Measurements from ENCODE around the gene RNASE13.

Gene RNASE13

DNA sequence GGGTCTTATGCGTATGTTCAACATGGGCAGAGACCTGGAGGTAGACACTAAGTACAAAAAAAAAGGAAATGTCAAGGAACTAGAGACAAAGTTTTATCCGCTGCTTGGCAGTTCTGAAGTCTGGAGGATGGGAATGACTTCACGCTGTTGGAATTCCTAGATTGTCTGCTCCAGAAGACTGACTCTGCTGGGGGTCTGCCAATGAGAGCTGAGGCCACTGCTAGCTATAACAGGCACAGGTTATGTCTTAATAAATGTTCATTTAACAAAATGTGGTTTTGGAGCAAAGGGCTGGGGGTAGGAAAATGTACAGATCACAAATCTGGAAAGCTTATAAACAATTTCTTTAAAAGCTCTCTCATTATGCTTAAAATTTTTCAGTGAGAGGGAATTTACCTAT is 28.9 kb upstream of the RNASE13 start:
- DNase-seq, result no peak

DNA sequence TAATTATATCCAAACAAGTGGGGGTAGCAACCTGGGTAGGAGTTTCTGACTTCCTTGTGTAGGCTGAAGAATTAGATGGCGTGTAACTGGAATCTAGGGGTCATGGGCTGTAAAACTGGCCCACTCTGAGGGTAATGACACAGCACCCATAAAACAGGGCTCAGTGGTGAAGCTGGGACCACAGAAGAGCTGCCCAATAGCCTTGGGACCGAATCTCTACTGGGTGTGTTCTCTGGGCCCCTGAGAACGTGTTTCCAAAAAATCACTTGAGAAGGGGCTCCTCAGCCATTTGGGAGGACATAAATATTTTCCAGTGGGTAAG is 26.7 kb upstream of the RNASE13 start:
- DNase-seq, result no peak

DNA sequence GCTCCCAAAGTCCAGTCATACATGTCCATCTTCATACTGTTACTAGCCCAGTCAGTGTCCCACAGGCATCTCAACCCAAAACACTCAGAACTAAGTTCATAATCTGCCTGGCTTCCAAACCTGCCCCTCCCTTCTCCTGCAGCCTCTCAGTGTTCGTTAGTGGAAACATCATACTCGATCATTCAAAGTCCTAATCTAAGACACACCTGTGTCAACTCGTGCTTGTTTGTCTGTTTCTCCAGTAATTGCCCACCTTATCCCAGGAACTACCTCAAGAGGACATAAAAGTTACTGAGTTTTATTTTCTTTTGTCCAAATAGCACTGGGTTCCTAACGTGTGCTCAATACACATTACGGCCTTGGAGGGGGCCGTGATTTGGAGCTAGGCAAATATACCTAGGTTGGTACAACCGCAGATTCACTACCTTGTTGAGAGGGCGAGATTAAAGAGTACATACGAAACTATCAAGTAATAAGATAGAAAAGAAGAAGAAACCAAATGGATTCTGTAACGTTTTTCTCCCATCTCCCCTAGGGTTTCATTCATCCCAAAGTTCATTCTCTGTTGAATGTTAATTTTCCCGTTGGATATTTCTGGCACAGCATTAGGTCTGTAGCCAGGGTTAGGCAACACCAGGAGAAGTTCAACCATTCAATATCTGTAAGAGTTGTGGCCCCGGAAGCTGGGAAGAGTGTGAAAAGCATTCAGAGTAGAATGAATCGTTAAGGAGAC is 26.2 kb upstream of the RNASE13 start:
- DNase-seq, result no peak

DNA sequence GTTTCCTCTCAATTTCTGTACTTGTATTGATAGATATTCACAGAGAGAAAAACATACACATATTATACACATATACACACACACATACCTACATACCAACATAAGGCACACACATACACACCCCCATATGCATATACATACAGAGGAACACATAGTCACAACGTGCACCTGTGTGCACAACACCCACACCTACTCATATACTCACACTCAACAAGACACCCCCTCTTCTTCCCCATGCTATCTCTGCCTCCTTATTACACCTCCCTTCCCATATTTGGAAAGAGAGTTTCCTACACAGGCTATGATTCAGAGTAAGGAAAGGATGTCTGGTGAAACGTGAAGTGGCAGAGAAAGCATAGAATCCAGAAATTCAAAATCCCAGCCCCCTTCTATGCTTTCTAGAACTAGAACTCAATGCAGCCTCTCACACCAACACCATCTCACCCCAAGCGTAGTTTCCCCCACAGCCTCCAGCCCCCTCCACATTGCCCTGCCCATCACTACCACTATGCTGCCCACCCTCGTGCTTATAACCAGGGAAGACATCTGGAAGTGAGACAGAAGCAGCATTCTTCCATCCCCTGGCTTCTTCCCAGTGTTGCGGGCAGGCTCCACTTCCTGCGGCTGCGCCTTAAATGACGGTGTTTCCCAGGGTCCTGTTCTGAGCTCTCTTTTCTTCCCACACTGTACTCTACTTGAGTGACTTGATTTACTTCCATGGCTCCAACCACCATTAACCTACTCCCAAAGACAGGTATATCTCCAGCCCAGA is 25.4 kb upstream of the RNASE13 start:
- DNase-seq, result peak in 1 of 14 donors; percentile 4

DNA sequence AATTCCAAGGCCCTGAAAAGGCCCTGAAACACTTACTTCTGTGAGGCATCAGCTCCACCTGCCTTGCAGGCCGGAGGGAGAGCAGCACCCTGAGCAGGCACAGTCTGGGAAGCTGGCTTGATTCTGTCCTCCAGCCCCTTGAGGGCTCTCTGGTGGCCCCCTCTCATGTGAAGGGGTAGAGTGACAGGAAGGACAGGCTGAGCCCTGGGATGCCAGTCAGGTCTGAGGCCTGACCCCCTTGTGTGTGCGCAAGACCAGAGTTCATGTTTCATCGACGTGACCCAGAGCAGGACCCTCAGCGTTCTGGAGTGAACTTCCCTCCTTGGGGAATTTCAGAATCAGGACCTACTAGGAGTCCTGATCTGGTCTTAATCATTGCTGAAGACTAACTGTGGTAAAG is 24.3 kb upstream of the RNASE13 start:
- no peak for DNase-seq

DNA sequence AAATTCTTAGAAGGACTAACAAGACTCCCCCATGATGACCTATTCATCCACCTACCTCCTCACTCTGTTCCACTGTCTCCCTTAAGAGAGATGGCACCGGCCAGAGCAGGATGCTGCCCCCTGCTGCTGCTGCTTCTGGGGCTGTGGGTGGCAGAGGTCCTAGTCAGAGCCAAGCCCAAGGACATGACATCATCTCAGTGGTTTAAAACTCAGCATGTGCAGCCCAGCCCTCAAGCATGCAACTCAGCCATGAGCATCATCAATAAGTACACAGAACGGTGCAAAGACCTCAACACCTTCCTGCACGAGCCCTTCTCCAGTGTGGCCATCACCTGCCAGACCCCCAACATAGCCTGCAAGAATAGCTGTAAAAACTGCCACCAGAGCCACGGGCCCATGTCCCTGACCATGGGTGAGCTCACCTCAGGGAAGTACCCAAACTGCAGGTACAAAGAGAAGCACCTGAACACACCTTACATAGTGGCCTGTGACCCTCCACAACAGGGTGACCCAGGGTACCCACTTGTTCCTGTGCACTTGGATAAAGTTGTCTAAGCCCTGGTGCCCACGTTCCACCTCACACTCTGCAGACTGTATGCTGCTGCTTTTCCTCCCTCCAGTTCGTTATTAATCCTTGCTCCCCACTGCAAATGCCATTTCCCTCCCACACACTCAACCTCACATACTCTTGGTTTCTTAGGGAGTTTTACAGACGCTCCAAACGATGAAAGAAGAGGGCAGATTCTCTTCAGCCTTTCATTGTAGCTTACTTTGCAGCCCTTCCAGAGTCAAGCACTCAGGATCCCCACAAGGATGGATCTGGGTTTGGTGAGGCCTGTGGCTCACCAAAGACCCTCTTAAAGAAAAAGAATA is 23.4 kb upstream of the RNASE13 start, which contains the start of gene RNASE8:
Gene RNASE8, plus strand, starts transcription at position 20 of the 873 bp plus-strand sequence. Its CDS starts 71 bp downstream, at position 91.
- no peak for DNase-seq

DNA sequence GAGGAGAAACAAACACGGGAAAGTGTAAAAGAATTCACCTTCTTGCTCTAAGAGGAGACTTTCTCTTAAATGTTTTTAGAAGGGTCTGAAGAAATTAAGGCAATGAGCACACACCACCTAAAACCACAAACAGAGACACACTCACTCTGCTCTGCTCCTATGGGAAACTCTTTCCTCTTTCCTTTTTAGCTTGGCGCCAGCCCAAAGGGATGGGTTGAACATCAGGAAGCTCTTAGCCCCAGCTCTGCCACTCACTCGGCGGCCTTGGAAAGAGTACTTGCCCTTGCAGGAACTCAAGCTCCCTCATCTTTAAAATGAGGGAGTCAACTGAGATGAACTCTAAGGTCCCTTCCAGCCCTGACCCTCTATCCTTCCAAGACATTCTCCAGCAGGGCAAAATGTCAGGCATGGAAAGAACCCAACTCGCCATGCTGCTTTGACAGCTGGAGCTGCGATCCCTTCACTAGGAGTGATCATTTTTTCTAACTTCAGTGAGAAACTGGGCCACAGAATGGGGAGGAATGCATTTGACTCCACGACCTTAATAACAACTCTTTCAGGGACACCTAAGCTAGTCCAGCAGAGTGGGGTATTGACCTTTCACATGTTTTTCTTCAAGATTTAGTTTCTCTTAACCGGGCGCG is 22.0 kb upstream of the RNASE13 start:
- DNase-seq, result no peak

DNA sequence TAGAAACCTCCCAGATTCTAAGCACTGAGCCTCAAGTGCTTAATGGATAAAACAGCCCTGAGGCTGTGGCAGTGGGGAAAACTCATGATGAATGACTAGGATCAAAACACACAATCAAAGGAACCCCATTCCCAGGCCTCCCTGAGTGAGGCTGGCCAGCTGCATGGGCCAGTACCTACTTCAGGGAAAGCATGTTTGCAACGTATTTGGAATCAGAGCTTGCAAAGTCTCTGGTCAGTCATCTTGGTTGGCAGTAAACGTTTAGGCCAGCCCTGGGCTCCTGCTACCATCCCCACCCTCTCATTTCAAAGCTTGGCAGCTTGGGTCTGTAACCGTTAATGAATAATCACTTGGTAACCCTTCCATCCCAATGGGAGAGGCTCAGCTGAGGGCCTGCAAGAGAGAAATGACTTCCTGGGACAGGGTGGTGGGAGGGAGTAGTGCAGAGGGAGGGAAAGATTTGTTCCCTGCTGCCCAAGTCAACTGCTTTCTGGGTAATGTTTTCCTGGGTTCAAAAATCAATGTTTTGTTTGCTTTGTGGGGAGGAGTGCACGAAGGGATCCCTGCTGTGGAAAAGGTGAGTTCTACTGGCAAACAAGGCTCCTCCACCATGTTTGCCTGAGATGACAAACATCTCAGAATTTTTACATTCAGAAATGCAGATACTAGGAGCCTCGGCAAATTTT is 21.0 kb upstream of the RNASE13 start:
- no peak for DNase-seq

DNA sequence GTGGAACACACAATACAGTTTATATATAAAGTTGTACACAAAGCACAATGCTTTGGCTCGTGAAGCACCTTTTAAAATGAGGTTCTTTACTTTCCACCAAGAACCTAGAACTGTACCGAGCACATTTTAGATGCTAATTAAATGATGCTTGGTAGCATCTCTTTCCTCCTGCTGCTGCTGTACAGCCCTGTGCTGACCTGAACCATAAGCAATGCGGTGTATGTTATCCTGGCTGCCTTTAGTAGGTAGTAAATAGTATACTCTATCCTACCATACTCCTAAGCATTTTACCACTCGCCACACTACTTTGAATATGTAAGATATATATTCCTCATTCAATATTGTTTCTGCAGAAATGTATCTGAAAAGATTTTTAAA is 20.1 kb upstream of the RNASE13 start:
- no peak for DNase-seq

DNA sequence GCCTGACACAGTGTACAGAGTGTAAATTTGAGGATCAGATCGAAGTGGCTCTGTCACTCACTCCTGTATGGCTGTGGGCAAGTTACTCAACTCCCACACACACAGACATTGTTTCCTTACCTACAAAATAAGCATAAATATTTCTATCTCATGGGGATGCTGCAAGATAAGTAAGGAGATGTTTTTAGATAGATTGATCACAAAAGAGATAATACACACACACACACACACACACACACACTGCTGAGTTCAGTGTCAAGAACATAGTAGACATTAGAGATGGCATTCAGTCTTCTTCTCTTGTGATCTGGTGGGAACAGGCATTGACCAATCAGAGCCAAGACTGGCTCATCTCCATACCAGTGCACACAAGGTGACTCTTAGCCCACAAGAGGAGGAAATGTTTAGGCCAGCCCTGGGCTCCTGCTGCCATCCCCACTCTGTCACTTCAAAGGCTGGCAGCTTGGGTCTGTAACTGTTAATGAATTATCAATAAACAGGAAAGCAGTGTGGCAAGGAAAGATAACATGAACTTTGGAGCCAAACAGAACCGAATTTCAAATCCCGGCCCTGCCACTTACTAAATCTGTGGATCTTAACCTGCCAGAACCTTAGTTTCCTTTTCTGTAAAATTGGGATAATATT is 19.6 kb upstream of the RNASE13 start:
- DNase-seq, result no peak

DNA sequence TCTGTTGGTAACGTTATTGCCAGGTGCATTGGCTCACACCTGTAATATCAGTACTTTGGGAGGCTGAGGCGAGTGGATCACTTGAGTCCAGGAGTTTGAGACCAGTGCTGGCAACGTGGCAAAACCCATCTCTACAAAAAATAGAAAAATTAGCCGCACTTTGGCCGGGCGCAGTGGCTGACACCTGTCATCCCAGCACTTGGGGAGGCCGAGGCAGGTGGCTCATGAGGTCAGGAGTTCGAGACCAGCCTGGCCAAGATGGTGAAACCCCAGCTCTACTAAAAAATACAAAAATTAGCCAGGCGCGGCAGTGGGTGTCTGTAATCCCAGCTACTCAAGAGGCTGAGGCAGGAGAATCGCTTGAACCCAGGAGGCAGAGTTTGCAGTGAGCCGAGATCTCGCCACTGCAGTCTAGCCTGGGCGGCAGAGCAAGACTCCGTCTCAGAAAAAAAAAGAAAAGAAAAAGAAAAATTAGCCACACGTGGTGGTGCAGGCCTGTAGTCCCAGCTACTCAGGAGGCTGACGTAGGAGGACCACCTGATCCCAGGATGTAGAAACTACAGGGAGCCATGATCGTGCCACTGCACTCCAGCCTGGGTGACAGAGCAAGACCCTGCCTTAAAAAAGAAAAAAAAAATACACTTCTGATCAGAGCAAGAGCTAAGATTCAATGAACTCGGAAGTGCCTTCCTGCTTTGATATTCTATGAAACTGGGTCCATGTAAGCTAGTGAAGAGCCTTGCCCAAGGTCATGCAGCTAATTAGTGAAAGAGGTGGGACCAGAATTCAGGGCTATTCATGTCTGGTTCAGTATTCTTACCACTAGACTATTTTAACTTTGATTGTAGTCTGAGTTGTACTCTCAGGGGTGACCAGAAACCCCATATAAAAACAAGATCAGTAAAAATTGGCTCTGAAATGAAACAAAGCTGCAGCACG is 18.8 kb upstream of the RNASE13 start:
- no peak for DNase-seq

DNA sequence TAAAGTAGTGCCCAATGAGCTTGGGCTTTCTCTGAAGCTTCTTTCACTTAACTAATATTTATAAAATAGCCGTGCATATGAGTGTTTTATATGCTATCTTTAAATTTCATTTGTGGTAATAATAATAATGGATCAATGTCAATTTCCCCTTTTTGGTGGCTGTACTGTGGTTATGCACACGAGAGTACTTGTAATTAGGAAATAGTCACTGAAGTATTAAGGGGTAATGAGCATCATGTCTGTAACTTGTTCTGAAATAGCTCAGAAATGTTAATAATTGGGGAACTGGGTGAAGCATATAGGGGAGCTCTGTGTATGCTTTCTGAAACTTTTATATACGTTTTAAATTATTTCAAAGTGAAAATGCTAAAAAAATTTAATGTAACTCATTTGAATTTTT is 16.0 kb upstream of the RNASE13 start:
- no peak for DNase-seq

DNA sequence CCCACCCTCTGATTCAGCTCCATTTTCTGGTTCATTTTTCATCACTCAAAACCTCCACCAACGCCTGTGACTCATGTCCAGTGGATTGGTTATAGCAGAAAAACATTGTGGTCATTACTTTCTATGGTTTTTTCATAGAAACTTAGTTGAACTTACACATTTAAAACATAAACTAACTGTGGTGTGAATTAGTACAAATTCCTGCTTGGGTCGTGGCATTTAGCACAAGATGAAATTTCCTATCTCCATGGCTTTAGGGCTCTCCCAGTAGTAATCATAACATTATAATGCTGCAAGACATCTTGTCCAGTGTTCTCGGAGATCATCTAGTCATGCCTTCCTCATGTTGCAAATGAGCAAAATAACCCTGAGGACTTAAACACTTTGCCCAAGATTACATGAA is 14.7 kb upstream of the RNASE13 start:
- DNase-seq, result no peak

DNA sequence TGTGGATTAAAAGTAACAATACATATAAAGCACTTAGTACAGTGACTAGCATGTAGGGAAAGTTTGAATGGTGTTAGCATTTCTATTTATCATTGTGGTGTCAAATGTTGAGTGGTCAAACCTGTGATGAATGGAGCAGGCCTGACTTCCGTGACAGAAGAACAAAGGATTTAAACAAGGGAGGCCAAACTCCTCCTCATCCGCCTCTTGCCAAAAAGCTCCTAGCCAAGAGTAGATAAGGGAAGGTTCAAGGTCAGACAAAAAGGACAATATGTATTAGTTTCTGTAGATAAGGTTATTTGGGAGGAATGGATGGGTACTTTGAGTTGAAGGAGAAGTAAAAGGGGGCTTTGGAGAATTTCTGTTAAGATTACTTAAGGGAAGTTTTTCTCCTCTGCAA is 14.0 kb upstream of the RNASE13 start:
- no peak for DNase-seq

DNA sequence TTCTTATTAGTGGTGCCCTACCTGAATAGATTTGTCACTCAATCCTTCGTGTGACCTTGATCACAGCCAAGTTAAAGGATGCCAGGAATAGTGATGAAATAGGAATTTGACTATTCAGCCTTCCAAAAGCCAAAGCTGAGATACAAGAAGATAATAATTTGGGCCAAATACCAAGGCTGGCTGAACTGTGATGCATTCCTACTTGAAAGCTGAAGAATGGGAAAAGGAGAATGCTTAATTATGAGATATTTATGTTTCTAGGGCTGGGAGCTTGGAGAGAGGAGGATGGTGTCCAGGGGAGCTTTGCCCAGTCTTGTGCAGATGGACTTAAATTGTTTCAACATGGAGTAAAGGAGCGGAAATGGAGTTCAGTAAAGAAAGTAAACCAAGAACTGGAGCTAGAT is 12.8 kb upstream of the RNASE13 start:
- no peak for DNase-seq

DNA sequence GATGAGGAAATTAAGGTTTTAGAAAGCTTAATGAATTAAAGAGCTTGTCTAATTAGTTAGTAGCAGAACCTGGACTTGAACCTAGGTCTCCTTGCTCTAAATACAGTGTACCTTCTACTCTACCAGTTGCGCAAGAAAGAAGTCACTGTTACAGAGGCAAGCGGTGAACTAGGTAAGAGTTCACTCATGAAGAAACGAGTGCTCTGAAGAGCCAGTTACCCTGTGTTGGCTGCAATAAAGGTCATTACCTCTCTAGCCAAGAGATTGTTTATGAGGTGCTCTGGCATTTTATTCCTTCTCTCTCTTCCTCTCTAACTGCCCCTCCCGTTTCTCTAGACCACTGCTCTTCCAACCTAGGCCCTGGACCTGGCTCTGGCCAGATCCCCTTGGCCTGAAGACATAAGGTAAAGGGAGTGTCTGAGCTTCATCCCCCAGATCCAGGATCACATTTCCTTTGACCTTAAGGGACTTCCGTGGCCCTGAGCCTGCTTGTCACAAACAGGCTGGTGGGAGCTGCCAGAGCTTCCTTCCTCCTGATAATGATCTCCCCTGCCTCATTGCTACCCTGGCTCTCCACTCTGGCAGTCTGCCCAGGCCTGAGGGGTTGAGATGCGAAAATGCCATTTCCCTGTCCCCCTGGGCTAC is 9.5 kb upstream of the RNASE13 start:
- DNase-seq, result no peak

DNA sequence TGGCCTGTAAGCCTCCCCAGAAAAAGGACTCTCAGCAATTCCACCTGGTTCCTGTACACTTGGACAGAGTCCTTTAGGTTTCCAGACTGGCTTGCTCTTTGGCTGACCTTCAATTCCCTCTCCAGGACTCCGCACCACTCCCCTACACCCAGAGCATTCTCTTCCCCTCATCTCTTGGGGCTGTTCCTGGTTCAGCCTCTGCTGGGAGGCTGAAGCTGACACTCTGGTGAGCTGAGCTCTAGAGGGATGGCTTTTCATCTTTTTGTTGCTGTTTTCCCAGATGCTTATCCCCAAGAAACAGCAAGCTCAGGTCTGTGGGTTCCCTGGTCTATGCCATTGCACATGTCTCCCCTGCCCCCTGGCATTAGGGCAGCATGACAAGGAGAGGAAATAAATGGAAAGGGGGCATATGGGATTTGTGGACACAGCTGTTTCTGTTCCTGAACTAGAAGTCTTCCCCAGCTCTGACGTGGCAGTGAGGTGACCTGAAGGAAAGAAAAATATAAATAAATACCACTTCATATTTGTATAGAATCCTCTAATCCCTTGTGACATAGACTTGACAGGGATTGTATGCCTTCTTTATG is 8.9 kb upstream of the RNASE13 start:
- DNase-seq, result no peak

DNA sequence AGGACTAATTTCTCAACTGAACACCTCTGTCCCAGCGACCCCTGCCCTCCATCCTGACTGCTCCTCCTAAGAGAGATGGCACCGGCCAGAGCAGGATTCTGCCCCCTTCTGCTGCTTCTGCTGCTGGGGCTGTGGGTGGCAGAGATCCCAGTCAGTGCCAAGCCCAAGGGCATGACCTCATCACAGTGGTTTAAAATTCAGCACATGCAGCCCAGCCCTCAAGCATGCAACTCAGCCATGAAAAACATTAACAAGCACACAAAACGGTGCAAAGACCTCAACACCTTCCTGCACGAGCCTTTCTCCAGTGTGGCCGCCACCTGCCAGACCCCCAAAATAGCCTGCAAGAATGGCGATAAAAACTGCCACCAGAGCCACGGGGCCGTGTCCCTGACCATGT is 8.3 kb upstream of the RNASE13 start:
- DNase-seq, result peak in 6 of 14 donors; percentile 14 to 39 (median 26)

DNA sequence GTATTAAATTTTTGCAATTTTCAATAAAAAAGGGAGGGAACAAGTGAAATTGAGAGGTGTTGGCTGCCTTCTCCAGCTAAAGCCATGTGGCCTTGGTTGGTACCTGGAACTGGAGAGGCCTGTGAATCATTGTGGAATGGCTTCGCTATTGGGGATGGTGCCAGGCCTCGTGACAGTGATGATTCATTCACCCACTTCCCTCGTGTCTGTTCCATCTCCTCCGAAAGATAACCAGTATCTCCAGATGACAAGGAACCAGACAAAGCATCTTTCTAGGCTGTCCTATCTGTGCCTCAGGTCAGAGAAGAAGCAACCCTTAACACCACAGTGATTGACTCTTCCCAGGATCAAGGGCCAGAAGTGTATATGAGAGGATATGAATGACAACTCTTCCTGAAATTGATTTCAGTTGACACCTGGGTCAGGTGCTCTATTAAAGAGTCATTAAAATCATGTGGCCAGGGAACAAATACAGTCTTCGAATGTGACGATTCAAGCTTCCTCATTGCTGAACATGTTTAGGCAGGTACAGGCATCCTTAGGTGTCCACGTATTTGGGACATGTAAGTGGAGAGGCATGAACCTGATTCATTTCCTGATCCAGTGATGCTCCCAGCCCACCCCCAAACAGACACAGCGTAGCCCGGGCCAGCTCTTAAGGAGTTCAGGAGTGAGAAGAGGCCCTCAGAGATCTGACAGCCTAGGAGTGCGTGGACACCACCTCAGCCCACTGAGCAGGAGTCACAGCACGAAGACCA is 7.2 kb upstream of the RNASE13 start, which contains the start of gene RNASE7:
Gene RNASE7, plus strand, starts transcription at position 687 of the 758 bp plus-strand sequence. CDS start 631 bp downstream, outside the sequence.
- DNase-seq, result peak in 2 of 14 donors; percentile 23 to 30

Data from C1 segment of cervical spinal cord (tissue), 14 donors.